Neural cell (in vitro differentiated cells): ENCODE measurements around the gene MTRFR. TPM values are rescaled to one million over a fixed set of nuclear protein-coding genes. Genes with fewer than 3 reads are reported as not detected.

ENCODE experiments used
- H2AFZ ChIP-seq: fragments of 200-600, 300-800 bp; sonication (generic), shearing (Covaris generic); 2 replicates; pipeline ENCODE4 v1.6.0; 2014; ENCODE audit warnings: low read depth, mild to moderate bottlenecking, antibody characterized with exemption, low read length, moderate library complexity
- H3F3A ChIP-seq: fragments of 200-600 bp; shearing (Covaris generic); 2 replicates; pipeline ENCODE4 v1.6.1; 2016; ENCODE audit warnings: mild to moderate bottlenecking, moderate library complexity, mixed read lengths, antibody characterized with exemption, low read length; ENCODE audit not compliant: insufficient read depth, poor library complexity, severe bottlenecking
- H3K27ac ChIP-seq: fragments of 200-600, 300-800 bp; sonication (generic), shearing (Covaris generic); 2 replicates; pipeline ENCODE4 v1.5.1; 2014; ENCODE audit warnings: mild to moderate bottlenecking, low read length, moderate library complexity
- H3K27me3 ChIP-seq: fragments of 300-800, 200-600 bp; sonication (generic), shearing (Covaris generic); 2 replicates; pipeline ENCODE4 v1.6.0; 2014; ENCODE audit warnings: mild to moderate bottlenecking, low read depth, low read length, moderate library complexity; ENCODE audit not compliant: insufficient read depth
- H3K36me3 ChIP-seq: fragments of 300-800, 200-600 bp; sonication (generic), shearing (Covaris generic); 2 replicates; pipeline ENCODE4 v1.5.1; 2014; ENCODE audit warnings: mild to moderate bottlenecking, antibody characterized with exemption, low read length, moderate library complexity; ENCODE audit not compliant: insufficient read depth
- H3K4me2 ChIP-seq: fragments of 300-800, 200-600 bp; sonication (generic), shearing (Covaris generic); 2 replicates; pipeline ENCODE4 v1.6.0; 2014; ENCODE audit warnings: mild to moderate bottlenecking, low read length
- H3K4me3 ChIP-seq: fragments of 300-800, 200-600 bp; sonication (generic), shearing (Covaris generic); 2 replicates; pipeline ENCODE4 v1.5.1; 2014; ENCODE audit warnings: mild to moderate bottlenecking, low read length, moderate library complexity
- H3K79me2 ChIP-seq: fragments of 200-600 bp; shearing (Covaris generic); replicated peaks from 2 replicates; pipeline ENCODE4 v1.6.0; 2014; ENCODE audit warnings: mild to moderate bottlenecking, low read length, moderate library complexity; ENCODE audit not compliant: insufficient read depth
- H3K9ac ChIP-seq: fragments of 300-800, 200-600 bp; sonication (generic), shearing (Covaris generic); 2 replicates; pipeline ENCODE4 v1.6.1; 2016; ENCODE audit warnings: mild to moderate bottlenecking, low read length, mixed read lengths
- H3K9me2 ChIP-seq: fragments of 200-600 bp; shearing (Covaris generic); 2 replicates; pipeline ENCODE4 v1.6.1; 2016; ENCODE audit warnings: mild to moderate bottlenecking, low read length, mixed read lengths; ENCODE audit not compliant: insufficient read depth
- H3K9me3 ChIP-seq: fragments of 200-600, 300-800 bp; sonication (generic), shearing (Covaris generic); 2 replicates; pipeline ENCODE4 v1.6.1; 2016; ENCODE audit warnings: mild to moderate bottlenecking, mixed run types, low read length, moderate library complexity, mixed read lengths
- H4K20me1 ChIP-seq: fragments of 200-600 bp; shearing (Covaris generic); 2 replicates; pipeline ENCODE4 v1.6.1; 2016; ENCODE audit warnings: mild to moderate bottlenecking, mixed run types; ENCODE audit not compliant: insufficient read depth
- EP300 ChIP-seq: fragments of 450-650 bp; conservative IDR thresholded peaks from 2 replicates; pipeline ENCODE4 v1.6.1; 2014; ENCODE audit warnings: antibody characterized with exemption, mild to moderate bottlenecking, moderate library complexity; ENCODE audit not compliant: poor library complexity, severe bottlenecking
- EZH2 ChIP-seq: fragments of 200-600, 300-800 bp; shearing (Covaris generic), sonication (generic); IDR thresholded peaks from 2 replicates; pipeline ENCODE4 v1.6.1; 2014; ENCODE audit warnings: antibody characterized with exemption, low read length, borderline replicate concordance, mild to moderate bottlenecking; ENCODE audit not compliant: insufficient read depth, poor library complexity, severe bottlenecking
- MXI1 ChIP-seq: fragments of 450-650 bp; conservative IDR thresholded peaks from 2 replicates; pipeline ENCODE4 v1.6.1; 2014; ENCODE audit warnings: antibody characterized with exemption, mild to moderate bottlenecking; ENCODE audit not compliant: poor library complexity, severe bottlenecking
- POLR2AphosphoS5 ChIP-seq: IDR thresholded peaks from 2 replicates; pipeline ENCODE4 v1.6.1; 2012
- RAD21 ChIP-seq: fragments of 450-650 bp; conservative IDR thresholded peaks from 2 replicates; pipeline ENCODE4 v1.6.1; 2014; ENCODE audit warnings: antibody characterized with exemption, mild to moderate bottlenecking, moderate library complexity
- SMC3 ChIP-seq: fragments of 450-650 bp; conservative IDR thresholded peaks from 2 replicates; pipeline ENCODE4 v1.6.1; 2014; ENCODE audit warnings: antibody characterized with exemption, mild to moderate bottlenecking, moderate library complexity; ENCODE audit not compliant: poor library complexity
- TAF1 ChIP-seq: IDR thresholded peaks from 2 replicates; pipeline ENCODE4 v1.6.1; 2012; ENCODE audit warnings: low read depth
- polyA plus RNA-seq: library from polyadenylated mRNA; depleted of rRNA; stranded (reverse); fragments of >200 nt; gene quantifications from 2 replicates; pipeline ENCODE4 v1.2.3, GENCODE V29; 2014
- TF ChIP-seq, protein P1 (sequence below): IDR thresholded peaks from 2 replicates; pipeline ENCODE4 v1.6.1; 2012; ENCODE audit warnings: borderline replicate concordance
- TF ChIP-seq, protein P2 (sequence below): fragments of 450-650 bp; IDR thresholded peaks from 2 replicates; pipeline ENCODE4 v1.5.1; 2014; ENCODE audit warnings: antibody characterized with exemption, mild to moderate bottlenecking, moderate library complexity; ENCODE audit not compliant: poor library complexity, severe bottlenecking

The MTRFR gene
- polyA plus RNA-seq, 1 donor from 2014 or later = 30.0 TPM

DNA sequence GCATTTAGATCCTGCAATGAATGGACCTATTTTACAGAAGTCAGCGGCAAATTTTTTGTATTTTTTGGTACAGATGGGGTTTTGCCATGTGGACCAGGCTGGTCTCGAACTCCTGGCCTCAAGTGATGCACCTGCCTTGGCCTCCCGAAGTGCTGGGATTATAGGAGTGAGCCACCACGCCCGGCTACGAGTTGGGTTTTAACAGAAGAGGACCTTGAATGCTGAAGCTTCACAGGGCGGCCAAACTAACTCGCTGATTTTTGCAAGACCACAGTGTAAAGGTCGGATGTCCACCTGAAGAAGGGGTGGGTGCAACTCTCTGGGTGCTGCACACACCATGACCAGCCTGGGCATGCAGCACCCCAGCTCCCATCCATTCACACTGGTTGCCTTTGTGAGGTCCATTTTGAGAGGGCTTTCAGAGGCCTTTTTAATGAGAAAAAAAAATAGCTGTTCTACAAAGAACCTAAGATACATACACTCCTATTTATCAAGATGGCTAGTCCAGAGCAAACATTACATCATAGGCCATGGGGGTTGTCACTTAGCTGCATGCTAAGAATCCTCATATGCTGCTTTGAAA is 60.0 kb downstream of the MTRFR start:
- Histone ChIP-seq H3K36me3 (peaks cover 6% of the 10 kb centered on the region), H3F3A (no peaks in the 10 kb centered on the region), H3K9me3 (no peaks in the 10 kb centered on the region), H2AFZ (no peak overlapping the region), H3K4me3 (no peak overlapping the region), H3K79me2 (no peaks in the 10 kb centered on the region), H3K9me2 (no peaks in the 10 kb centered on the region), H3K4me2 (no peak overlapping the region), H3K27ac (no peak overlapping the region), H4K20me1 (no peaks in the 10 kb centered on the region), H3K27me3 (no peaks in the 10 kb centered on the region), H3K9ac (no peak overlapping the region)
- no peak for TF ChIP-seq TAF1
- TF ChIP-seq POLR2AphosphoS5 = no peak
- no peak for TF ChIP-seq RAD21
- TF ChIP-seq SMC3 = no peak
- TF ChIP-seq EZH2 = no peak
- TF ChIP-seq, protein P1, sequence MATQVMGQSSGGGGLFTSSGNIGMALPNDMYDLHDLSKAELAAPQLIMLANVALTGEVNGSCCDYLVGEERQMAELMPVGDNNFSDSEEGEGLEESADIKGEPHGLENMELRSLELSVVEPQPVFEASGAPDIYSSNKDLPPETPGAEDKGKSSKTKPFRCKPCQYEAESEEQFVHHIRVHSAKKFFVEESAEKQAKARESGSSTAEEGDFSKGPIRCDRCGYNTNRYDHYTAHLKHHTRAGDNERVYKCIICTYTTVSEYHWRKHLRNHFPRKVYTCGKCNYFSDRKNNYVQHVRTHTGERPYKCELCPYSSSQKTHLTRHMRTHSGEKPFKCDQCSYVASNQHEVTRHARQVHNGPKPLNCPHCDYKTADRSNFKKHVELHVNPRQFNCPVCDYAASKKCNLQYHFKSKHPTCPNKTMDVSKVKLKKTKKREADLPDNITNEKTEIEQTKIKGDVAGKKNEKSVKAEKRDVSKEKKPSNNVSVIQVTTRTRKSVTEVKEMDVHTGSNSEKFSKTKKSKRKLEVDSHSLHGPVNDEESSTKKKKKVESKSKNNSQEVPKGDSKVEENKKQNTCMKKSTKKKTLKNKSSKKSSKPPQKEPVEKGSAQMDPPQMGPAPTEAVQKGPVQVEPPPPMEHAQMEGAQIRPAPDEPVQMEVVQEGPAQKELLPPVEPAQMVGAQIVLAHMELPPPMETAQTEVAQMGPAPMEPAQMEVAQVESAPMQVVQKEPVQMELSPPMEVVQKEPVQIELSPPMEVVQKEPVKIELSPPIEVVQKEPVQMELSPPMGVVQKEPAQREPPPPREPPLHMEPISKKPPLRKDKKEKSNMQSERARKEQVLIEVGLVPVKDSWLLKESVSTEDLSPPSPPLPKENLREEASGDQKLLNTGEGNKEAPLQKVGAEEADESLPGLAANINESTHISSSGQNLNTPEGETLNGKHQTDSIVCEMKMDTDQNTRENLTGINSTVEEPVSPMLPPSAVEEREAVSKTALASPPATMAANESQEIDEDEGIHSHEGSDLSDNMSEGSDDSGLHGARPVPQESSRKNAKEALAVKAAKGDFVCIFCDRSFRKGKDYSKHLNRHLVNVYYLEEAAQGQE = no peak
- TF ChIP-seq MXI1 = no peak

DNA sequence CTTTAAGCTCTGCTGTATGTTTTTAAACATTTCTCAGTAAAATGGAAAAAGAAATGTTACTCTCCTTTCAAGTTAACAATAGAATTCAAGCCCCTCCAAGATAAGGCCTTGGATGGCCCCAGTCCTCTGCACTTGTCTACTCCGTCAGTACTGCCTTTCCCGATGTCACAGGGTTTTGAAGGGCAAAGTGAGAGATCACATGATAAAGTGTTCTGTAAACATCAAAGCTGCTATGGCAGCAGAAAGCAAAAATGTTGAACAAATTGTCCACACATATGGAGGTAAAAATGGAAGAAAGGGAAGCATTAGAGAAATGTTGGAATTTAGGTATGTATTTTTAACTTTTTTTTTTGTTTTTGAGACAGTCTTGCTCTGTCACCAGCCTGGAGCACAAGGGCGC is 71.9 kb downstream of the MTRFR start:
- Histone ChIP-seq H3K79me2 (no peaks in the 10 kb centered on the region), H3K9ac (no peak overlapping the region), H3K27ac (no peak overlapping the region), H2AFZ (no peak overlapping the region), H3K27me3 (no peaks in the 10 kb centered on the region), H3K9me2 (no peaks in the 10 kb centered on the region), H3K4me3 (no peak overlapping the region), H3K4me2 (no peak overlapping the region), H3K9me3 (no peaks in the 10 kb centered on the region), H4K20me1 (no peaks in the 10 kb centered on the region), H3F3A (no peaks in the 10 kb centered on the region), H3K36me3 (no peaks in the 10 kb centered on the region)
- no peak for TF ChIP-seq SMC3
- no peak for TF ChIP-seq POLR2AphosphoS5
- TF ChIP-seq, protein P2, sequence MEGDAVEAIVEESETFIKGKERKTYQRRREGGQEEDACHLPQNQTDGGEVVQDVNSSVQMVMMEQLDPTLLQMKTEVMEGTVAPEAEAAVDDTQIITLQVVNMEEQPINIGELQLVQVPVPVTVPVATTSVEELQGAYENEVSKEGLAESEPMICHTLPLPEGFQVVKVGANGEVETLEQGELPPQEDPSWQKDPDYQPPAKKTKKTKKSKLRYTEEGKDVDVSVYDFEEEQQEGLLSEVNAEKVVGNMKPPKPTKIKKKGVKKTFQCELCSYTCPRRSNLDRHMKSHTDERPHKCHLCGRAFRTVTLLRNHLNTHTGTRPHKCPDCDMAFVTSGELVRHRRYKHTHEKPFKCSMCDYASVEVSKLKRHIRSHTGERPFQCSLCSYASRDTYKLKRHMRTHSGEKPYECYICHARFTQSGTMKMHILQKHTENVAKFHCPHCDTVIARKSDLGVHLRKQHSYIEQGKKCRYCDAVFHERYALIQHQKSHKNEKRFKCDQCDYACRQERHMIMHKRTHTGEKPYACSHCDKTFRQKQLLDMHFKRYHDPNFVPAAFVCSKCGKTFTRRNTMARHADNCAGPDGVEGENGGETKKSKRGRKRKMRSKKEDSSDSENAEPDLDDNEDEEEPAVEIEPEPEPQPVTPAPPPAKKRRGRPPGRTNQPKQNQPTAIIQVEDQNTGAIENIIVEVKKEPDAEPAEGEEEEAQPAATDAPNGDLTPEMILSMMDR = no peak
- TF ChIP-seq, protein P1 = no peak
- TF ChIP-seq EZH2 = no peak
- TF ChIP-seq TAF1 = no peak
- no peak for TF ChIP-seq MXI1
- TF ChIP-seq EP300 = no peak
